NCI-H1092 (cell line): ENCODE results near the gene ADARB2.

Experiments
- DNase-seq: peaks from one replicate; lab custom pipeline; 2025; lab: John Stamatoyannopoulos, UW

The ADARB2 gene

DNA sequence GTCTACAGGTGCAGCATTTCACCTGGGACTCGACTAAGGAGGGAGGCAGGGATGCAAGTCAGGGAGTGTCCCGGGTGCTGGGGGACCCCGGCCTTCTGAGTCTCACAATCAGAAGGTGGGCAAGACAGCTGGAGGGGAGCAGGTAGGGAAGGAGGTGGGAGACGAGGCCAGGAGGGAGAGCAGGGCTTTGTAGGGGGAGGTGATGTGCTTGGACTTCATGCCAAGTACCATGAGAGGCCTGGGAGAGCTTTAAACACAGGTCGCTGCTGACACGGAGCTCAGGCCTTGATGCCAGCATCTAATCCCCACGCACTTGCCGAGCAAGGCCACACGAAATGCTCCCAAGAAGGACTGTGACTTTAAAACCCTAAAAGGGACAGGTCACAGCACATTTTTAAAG is 244.7 kb downstream of the ADARB2 start:
- DNase-seq = no peak

DNA sequence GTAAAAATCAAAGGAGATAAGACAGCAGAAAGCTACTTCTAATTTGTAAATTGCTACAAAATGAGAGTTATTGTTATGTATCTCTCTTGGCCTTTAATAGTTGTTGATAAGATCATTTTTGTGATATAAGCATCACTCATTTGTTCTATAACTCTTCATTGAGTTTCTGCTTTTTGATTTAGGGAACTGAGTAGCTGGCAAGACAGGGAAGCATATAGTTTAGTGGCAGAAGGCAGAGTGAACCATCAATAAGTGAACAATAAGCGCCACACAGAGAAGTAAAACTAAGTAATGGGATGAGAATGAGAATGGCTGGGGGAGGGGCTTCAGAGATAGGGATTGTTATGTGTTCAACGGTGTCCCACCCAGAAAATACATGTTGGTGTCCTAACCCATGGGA is 245.4 kb downstream of the ADARB2 start:
- DNase-seq = no peak

DNA sequence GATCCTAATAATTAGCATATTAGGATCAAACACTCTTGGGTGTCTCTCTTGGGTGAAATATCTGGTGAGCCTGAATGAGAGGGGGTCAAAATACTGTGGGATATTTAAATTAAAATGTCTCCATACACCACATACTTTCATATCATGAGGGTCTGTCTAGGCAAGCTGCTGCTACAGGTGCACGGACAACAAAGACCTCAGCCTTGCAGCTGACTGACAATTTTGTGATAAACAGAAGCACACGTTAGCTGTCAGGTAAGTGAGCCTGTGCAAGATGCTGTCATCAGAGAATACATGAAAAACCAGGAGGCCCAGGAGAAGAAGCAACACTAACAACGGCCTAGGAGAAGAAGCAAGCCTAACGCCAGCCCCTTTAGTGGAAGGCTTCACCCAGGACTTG is 247.5 kb downstream of the ADARB2 start:
- DNase-seq = no peak

DNA sequence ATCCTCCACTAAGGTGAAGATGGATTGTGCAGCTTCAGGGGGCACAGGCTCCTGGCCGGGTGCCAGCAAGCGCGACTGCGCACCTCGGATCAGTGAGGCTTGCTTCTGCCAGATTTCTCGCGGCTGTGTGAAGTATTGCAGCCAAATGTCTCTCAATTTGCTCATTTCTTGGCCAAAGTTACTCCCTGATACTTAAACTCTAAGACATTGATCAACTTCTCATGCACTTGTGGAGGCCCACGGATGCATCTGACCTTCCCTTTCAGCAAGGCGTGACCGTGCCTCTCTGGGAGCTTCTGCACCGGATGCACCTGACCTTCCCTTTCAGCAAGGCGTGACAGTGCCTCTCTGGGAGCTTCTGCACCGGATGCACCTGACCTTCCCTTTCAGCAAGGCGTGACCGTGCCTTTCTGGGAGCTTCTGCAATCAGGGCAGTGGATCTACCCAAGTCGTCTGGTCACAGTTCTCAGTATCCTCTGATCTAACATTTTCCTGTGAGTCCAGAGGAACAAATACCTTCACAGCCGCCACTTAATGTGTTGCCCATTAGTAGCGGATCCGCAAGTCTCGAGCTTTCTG is 248.3 kb downstream of the ADARB2 start:
- no peak for DNase-seq

DNA sequence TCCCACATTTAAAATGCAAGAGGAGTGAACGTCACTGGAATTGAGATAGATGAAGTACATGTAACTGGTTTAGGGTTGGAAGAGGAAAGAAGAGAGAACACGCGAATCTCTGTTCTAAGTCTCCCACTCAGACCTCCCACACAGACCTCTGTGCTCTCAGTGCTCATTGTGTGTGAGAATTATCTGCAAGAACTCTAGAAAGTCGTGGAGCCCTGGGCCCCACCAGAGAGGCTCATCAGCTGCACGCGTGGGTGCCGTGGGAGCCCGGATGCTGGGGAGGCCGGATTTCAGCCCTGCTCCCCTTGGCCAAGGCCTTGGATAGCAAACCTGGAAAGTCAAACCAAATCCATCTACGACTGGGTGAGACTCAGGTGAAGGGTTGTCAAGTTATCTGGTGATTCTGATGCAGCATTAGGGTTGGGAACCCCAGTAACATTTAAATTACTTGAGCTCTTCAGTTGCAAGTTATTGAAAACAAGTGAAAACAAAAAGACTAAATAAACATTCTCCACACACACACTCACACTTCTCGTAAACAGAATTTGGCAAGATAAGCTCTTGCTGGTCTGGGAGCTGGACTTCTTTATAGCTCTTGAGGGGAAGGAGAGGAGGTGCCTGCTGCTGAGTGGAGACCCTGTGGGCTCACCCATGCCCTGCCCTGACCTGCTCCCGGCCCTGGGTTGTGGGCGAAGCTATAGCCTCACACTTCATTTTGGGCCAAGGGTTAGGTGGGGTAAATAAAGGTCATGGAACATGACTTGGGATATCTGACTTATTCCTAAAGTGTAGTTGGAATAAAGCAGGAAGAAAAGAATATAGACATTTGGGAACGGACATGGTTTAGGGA is 250.3 kb downstream of the ADARB2 start:
- no peak for DNase-seq

DNA sequence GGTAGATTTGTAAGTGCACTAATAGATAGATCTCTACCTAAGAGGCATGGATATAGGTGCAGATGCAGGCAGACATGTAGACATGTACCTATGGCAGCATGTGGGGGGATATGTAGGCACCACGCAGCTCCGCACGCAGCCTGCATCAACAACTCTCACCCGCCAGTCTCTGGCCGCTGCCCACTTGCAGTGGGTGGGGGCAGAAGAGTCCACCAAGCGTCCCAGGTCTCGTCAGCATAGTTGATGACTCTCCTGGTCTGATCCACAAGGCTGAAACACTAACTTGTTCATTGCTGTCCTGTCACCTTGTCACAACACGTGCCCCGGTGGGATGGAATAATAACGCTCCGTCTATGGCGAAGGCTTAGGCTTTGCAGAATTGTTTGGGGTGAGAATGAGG is 252.0 kb downstream of the ADARB2 start:
- DNase-seq = no peak

DNA sequence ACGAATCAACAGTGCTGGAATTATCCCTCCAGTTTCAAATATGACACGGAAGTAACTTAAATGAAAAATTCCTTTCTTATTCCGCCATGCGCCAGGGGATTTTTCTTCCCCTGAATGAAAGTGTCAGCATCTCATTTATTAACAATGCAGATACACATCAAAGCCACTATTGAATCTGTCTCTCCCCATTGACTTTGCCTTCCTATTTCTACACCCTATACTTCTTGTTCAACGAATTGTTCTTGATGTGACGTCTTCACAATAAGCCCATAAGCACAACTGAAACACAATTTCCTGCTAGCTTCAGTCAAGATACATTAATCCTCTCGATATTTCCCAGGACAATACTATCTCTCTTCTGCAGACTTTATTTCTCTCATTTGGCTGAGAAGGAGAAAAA is 253.5 kb downstream of the ADARB2 start:
- no peak for DNase-seq

DNA sequence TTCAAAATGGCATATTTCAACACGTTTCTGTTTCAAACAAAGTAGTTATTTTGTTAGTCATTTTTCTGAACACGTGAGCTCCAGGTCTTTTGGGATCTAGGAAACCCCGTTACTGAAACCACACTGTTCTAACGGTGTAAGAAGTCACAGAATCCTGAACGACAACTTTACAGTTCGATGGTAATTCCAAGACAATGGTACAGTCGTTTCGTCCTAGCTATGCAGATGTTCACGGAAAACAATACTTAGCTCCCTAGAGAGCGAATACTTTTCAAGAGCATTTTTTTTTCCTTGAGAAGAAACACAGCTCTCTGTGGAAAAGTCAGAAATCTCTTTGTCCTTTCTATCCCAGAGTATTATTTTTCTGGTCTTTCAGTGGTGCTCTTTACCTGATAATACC is 254.1 kb downstream of the ADARB2 start:
- DNase-seq = no peak

DNA sequence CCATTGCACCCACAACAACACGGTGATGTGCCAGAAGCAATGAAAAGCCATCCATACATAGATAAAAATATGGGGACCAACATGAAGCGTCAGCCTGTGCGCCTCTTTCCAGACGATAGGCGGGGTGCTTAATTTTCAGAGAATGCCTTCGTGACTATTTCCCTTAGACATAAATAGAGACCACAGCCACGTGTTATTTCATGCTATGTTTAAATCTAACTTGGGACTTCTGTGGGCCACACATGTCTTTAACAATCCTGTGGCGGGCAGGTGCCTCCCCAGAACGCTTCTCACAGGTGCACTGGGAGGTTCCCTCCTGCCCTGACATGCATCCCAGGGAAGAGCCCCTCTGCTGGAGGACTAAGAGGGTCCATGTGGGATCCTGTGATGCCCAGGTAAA is 259.7 kb downstream of the ADARB2 start:
- DNase-seq = no peak

DNA sequence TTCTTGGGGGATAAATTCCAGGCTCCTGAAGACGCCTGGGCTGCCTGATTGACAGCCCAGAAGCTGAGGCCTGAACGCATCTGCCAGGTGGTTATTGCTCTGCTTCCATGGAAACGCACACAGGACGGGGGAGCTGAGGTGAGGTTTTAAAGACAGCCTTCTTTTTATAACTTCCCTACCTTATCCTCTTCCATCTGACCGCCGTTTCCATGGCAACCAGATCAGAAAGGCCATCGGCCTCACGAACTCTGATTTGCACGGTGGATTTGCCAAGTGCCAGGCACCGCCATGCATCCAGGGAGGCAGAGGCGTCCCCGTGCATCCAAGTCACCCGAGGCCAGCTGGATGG is 260.9 kb downstream of the ADARB2 start:
- no peak for DNase-seq

DNA sequence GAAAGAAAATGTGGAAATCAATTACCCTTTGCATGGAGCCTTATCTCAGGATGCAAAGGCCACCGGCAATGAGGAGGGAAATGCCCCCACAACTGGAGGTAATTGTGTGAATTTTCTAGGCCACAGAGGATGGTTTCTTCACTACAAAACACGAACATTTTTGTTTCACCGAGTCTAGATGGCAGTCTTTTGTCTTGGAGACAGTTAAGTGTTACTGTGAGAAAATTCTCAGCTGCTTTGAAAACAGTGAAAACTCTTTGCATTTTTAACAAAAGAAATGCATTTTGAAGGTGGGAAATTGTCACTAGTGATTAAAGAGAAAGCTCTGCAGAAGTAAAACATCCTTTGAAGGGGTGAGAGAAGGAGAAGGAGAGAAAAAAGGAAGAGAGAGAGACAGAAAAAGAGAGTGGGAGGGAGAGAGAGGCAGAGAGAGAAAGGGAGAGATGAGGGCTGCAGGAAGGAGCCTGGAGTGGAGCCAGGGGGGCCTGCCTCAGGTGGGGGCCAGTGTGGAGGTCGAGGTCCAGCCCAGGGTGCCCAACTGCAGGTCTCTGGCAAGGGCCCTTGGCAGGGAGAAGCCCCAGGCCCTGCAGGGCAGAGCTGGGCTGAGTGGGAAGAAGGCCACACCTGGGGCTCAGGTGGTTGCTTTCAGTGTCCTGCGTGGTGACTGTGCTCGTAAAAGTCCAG is 261.4 kb downstream of the ADARB2 start:
- no peak for DNase-seq

DNA sequence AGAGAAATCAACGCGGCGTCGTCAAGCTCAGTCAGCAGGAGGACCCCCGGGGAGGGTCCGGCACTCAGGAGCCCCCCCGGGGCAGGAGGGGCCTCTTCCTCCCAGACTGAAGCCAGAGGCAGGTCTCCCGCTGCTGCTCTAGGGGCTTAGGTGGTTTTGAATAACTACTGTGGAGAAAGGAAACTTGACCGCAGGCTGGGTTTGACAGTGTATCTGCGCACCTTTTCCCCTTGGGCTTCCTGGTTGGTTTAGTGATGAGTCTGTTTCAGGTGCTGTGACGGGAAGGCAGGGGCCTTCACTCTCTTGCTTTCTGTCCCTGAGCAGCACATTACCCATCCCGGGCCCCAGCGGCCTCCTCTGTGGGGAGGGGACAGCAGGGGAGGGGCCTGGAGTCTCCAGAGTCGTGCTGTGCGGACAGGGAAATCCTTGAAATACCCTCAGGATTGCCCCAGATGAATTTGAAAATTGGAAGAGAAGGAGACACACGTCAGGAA is 262.2 kb downstream of the ADARB2 start:
- DNase-seq = no peak

DNA sequence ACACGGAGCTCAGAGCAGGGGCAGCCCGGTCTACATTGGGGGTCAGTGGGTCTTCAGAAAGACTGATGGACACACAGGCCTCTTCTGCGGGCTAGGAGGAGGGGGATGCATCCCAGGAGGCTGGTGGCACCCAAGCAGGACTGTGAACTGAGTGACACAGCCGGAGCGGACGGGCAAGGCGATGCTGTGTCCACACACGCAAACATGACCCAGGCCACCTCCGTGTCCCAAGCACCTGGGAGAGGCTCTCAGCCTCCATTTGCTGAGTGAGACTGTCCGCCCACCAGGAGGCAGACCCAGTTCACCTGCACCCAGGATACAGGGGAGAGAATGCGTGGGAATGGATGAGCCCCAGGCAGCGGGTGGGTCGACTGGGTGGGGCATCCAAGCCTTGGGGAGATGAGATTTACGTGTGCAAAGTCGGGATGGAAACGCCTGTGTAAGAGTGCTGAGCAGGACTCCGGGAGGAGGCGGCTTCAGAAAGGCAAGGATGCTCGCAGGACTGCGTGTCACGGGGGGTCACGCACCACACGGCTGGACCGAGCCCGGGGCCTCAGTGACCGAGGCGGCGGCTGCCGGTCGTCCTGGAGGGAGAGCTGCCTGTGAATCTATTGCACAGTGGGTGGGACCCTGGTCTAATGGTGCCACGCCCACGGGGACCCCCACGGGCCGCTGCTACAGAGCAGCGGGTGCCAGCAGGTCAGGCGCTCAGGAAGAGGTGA is 262.8 kb downstream of the ADARB2 start:
- DNase-seq = no peak

DNA sequence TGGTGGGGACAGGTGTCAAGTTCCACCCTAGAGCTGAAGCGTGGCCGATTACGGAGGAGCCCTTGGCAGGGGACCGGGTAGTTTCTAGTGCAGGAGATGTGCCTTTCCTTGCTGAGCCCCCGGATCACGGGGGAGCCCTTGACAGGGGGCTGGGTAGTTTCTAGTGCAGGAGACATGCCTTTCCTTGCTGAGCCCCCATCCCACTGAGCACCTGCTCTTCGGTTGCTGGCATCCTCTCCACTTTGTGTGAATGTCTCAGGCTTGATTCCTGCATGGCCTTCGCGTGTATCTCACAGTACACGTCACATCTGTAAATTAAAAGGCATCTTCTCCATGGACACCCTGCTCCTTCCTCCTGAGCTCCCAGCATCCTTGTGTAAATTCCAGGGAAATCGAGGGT is 263.5 kb downstream of the ADARB2 start:
- no peak for DNase-seq

DNA sequence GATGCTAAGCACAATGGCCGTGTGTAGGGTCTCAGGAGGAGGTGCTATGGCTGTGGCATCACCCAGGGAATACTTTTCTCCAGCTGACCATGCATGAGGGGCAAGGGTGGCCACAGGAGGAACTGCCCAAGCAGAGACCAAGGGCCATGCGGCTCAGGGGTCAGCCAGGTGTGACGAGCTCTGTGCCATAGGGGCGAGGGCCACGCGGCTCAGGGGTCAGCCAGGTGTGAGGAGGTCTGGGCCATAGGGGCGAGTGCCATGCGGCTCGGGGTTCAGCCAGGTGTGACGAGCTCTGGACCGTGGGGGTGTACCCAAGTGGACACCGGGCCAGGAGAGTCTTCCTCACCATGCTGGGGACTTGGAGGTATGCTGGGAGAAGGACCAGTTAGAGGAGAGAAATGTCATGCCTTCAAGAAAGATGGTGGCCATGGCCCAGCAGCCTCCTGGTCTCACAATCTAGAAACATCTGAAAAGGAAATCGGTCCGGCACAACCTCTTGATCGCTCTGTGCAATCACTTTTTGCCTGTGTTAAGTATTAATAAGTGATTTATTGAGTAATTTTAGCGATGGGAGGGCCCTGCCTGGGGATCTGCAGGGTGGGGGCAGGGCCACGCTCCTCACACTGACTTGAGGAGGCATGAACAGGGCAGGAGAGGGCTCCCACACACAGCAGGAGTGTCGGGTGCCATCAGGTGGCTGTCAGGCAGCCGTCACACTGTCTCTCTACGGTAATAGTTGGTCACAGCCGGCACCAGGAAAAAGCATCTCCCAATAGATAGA is 265.0 kb downstream of the ADARB2 start:
- DNase-seq = no peak

DNA sequence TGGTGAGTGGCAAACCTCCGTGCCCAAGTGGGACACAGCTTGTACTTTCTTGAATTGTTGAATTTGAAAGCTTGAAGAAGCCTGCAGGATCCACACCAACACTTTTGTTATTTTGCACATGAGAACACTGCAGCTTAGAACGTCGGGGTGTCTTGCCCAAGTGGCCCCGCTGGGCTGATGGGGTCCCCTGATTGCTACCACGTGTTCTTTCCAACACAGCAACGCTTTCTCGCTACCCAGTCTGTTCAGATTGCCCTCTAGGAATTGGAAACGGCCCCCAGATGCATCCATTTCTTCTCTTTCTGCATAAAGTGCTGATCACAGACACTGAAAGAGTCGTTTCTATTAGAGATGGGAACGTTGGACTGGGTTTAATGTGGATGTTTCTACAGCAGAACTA is 268.5 kb downstream of the ADARB2 start:
- DNase-seq = no peak

DNA sequence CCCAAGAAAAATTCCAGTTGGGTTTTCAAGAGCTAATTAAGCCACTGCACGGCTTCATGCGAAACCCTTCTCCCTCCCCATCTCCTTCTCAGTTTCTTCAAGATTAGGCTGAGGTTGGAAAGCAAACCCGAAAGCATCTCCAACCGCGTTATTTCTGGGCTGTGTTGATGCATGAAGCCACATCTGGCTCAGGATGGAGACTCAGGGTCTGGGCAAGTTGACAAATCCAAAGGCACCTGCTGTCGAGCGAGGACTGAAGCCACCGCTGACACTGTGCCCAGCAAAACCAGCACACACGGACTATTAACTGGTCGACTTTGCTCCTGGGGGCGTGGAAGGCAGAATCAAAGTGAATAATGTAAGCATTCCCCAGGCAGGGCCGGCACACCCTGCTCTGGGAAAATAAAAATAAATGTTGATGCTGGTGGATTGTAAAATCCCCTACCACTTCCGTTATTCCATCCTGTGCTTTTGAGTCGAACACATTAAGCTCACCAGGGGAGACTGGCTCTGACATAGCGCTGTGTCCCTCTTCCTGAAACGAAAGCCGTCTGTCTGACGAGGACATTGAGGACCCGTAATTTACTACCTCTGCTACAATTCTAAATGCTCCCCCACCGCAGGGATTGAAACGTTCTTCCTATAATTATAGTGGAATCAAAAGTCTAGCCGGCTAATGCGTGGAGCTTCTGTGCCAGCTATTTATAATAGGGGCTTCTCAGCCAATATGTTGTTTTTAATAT is 269.8 kb downstream of the ADARB2 start:
- peak; percentile 78 for DNase-seq

DNA sequence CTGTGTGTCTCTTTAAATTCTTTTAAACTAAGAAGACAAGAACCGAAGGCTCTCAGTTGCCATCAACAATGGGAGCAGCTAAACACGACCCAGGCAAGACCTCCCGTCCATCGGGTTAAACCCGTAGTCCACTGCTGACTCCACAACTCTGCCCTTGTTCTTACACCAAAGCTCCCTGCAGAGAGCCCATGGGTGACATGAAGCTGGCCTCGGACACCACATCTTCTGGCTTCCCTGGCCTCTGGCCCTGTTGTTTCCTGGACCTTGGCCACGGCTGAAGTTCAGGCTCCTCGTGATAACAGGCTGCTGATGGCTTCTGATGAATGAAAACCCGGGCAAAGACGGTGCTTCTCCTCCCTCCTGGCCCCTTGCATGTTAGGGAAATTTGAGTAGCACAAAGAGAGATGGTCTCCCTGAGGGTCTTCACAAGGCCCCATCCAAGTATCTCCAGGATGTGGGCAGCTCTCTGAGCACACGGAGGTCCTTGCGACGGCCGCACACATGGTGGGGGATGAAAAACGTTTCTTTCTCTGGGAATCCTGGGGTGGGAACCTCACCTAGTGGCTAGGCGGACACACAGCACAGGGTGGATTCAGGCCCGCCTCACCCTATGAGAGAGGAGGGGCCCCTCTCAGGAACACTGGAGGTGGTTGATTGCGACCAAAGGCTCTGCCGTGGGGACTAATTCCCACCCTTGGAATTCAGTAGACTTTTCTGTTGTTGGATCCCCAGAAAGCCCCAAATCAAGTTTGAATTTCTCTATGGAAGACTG is 271.1 kb downstream of the ADARB2 start:
- no peak for DNase-seq

DNA sequence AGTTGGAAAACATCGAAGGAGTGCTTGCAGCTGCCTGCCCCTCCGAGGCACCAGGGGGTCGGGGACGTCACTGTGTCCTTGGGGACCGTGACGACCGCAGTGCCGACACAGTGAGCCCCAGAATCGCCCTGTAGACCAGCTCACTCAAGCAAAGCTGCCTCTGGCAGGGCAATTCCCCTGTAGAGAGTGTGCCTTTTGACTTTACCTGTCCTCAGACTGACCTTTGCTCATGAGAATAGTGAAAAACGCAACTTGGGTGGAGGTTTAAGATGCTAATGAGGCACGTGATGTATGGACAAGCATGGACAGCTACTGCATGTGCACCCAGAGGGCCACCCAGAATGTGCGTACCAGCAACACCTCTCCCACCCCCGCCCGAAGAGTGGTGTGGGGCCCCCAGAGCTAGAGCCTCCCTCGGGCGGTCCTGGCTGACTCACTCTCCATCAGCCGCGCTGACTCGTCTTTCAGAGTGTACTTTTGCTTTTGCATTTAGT is 271.9 kb downstream of the ADARB2 start:
- DNase-seq = no peak

DNA sequence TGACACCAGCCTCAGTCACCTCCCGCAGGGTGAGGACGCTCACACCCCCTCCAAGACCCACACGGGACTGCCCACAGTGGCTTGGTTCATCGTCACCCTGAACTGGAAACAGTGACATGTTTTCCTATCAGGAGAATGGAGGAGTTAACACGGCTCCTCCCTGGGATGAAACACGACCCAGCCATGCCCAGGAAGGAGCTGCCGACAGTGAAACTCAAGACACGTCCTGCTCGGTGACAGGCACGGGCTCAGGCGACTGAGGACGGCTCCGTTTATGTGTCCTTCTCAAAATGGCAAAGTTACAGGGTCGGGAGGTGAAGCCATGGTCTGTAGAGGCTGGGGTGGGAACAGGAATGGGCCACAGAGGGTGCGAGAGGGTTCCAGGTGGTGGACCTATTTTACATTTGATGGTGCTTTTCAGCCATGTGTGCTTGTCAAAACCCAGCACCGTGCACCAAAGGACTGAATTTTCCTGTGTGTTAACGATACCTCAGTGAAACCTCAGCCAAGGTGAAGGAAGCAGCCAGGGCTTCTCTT is 272.4 kb downstream of the ADARB2 start:
- no peak for DNase-seq
